Activated B cell treated with CpG ODN at 0.5 μM for 24 hours (primary cell): ENCODE measurements around the gene CCNK. TPM values are rescaled to one million over a fixed set of nuclear protein-coding genes. Genes with fewer than 3 reads are reported as not detected.

Source experiments
- ATAC-seq: fragments of 200-7000 bp; cut with Tn5 transposase; one replicate; pipeline ENCODE4 v1.10.0; 2021; ENCODE audit warnings: low read depth, mild to moderate bottlenecking, moderate library complexity
- CTCF ChIA-PET: fragments of 350-600 bp; sonication (Branson Sonifier 250); formaldehyde crosslinking; loops from one replicate; lab custom pipeline; 2021; ENCODE audit warnings: antibody characterized with exemption; lab: Charles Lee
- POLR2A ChIA-PET: fragments of 350-600 bp; sonication (Branson Sonifier 250); formaldehyde crosslinking; loops from one replicate; lab custom pipeline; 2021; ENCODE audit warnings: antibody characterized with exemption; lab: Charles Lee
- DNase-seq: peaks from one replicate; pipeline ENCODE4 v3.0.0; 2022
- H3K27ac Mint-ChIP-seq: one replicate; pipeline ENCODE4 v1.8.0; 2020; ENCODE audit warnings: mixed read lengths
- H3K27me3 Mint-ChIP-seq: one replicate; pipeline ENCODE4 v1.8.0; 2021; ENCODE audit warnings: mixed read lengths
- H3K36me3 Mint-ChIP-seq: one replicate; pipeline ENCODE4 v1.8.0; 2021; ENCODE audit warnings: low read depth, mixed read lengths
- H3K4me1 Mint-ChIP-seq: one replicate; pipeline ENCODE4 v1.8.0; 2021; ENCODE audit warnings: mixed read lengths
- H3K4me3 Mint-ChIP-seq: one replicate; pipeline ENCODE4 v1.8.0; 2020; ENCODE audit warnings: mild to moderate bottlenecking, mixed read lengths
- H3K9me3 Mint-ChIP-seq: one replicate; pipeline ENCODE4 v1.8.0; 2020; ENCODE audit warnings: mixed read lengths
- intact Hi-C: fragments of 100-400 bp; cut with micrococcal nuclease; formaldehyde crosslinking; loops from one replicate; pipeline ENCODE4 v1.15.1; 2024
- total RNA-seq: library from RNA; stranded (reverse); gene quantifications from 2 replicates; pipeline ENCODE4 v1.2.3, GENCODE V29; 2022
- TF ChIP-seq, protein P1 (sequence below): fragments of 200-600 bp; IDR thresholded peaks from one replicate; pipeline ENCODE4 v1.8.0; 2022; ENCODE audit warnings: antibody characterized with exemption, mild to moderate bottlenecking

Gene CCNK
- total RNA-seq, 1 donor from 2014 or later: 79.2 TPM

DNA sequence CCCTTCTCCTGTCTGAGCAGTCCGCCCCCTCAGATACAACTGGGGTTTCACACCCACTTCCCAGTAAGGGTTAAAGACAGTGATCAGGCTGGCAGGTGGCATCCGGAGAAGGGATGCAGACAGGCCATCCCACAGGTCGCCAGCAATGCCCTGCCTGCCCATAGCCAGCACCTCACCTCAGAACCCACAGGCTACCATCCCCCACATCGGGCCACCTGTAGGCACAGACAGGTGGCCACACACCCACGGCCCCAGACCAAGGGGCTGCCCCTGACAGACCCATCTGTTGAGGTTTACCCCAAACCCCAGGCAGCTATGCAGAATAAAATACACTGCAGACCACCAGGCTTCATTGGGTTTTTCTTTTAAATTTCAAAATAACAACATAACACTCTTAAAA is 57.5 kb downstream of the CCNK start:
- intact Hi-C loops: no loop called here
- H3K4me3 Mint-ChIP-seq: no peak overlapping the region
- DNase-seq: no peak
- H3K27me3 Mint-ChIP-seq: peaks cover 13% of the 10 kb centered on the region
- CTCF ChIA-PET: no interaction called here
- H3K27ac Mint-ChIP-seq: no peak overlapping the region
- TF ChIP-seq, protein P1, sequence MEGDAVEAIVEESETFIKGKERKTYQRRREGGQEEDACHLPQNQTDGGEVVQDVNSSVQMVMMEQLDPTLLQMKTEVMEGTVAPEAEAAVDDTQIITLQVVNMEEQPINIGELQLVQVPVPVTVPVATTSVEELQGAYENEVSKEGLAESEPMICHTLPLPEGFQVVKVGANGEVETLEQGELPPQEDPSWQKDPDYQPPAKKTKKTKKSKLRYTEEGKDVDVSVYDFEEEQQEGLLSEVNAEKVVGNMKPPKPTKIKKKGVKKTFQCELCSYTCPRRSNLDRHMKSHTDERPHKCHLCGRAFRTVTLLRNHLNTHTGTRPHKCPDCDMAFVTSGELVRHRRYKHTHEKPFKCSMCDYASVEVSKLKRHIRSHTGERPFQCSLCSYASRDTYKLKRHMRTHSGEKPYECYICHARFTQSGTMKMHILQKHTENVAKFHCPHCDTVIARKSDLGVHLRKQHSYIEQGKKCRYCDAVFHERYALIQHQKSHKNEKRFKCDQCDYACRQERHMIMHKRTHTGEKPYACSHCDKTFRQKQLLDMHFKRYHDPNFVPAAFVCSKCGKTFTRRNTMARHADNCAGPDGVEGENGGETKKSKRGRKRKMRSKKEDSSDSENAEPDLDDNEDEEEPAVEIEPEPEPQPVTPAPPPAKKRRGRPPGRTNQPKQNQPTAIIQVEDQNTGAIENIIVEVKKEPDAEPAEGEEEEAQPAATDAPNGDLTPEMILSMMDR: no peak
- POLR2A ChIA-PET: interaction anchor here (0.7 kb wide), 1 partner anchor 100 kb away, joined by 4 read pairs; no protein-coding TSS in a partner anchor
- peaks cover 4% of the 10 kb centered on the region for H3K4me1 Mint-ChIP-seq
- no peak for ATAC-seq
- H3K36me3 Mint-ChIP-seq: no peaks in the 10 kb centered on the region
- no peaks in the 10 kb centered on the region for H3K9me3 Mint-ChIP-seq

DNA sequence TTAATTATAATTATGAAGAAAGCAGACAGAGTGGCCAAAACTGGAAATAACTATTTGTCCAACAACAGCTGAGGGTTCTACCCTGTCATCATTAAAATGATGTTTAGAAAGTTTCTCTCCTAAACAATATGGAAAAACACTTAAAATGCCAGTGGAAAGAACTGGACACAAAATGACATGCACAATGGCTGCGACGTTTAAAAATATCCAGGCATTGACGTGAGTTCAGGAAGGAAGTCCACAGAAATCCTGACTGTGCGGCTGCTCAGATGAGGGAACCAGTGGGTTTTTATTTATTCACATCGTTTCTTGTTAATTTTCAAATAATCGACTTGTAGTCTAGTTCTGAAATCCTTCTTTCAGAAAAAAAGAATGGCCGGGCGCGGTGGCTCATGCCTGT is 58.3 kb downstream of the CCNK start:
- POLR2A ChIA-PET: interaction anchor here (0.6 to 0.7 kb wide), 3 partner anchors 93 to 235 kb away, joined by 3 to 5 read pairs (median 4); no protein-coding TSS in a partner anchor
- no peak for ATAC-seq

DNA sequence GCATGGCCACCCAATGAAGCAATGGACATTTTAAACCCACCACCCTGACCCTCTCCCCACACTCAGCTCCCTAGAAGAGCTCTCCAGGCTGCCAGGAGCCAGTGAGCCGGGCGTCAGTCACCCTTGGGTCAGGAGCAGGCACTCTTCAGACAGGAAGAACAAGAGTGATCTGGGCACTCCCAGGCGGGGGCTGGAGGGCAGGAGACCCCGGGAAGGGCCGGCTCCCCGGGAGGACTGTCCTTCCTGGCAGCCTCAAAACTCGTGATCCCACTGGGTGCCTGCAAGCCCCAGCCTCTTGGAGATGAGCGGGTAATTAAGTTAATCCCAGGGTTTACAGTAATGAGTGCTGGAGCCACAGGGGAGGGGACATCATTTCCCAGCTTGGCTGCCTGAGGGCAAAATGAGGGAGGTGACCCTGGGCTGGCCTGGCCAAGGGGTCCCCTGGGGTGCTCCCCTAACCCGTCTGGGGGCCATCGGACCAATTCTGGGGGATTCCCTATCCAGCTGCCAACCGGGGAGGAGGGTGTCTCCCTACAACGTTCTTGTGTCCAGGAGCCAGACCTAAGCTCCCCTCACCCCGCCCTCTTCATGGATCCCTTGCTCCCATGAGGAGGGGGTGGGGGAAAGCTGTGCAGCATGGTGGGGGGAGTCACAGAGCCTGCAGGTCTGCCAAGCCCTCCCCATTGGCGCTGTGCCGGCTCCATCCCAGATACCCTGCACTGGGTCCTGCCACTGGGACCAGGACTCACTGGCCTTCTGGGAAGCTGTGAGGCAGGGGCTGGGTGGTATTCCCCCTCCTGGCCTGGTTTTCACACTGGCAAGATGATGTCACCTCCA is 59.2 kb downstream of the CCNK start:
- CTCF ChIA-PET: no interaction called here
- no peaks in the 10 kb centered on the region for H3K36me3 Mint-ChIP-seq
- TF ChIP-seq, protein P1: no peak

More for the DNA sequence above, 58.3 kb downstream of the CCNK start:
- no peak overlapping the region for H3K4me3 Mint-ChIP-seq
- H3K36me3 Mint-ChIP-seq: no peaks in the 10 kb centered on the region
- TF ChIP-seq, protein P1: no peak
- H3K9me3 Mint-ChIP-seq: no peaks in the 10 kb centered on the region
- no peak for DNase-seq
- no peak overlapping the region for H3K27ac Mint-ChIP-seq
- CTCF ChIA-PET: no interaction called here
- H3K4me1 Mint-ChIP-seq: peaks cover 4% of the 10 kb centered on the region
- peaks cover 13% of the 10 kb centered on the region for H3K27me3 Mint-ChIP-seq
- intact Hi-C loops: no loop called here

DNA sequence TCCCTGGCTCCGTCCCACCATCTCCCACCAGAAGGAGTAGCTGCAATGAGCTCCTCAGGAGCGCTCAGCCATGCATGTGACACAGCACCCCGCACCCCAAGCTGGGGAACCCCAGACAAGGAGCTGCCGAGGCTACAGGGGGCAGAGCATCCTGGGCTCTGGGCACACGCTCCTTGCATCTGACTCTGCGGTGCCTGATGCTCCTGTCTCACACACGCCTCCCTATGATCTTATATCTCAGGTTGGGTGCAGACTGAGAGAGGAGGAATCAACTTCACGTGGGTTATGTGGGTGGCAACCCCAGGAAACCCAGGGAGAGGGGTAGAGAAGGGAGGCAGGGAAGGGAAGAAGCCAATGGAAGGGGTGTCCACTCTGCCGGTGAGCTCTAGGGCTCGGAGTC is 60.0 kb downstream of the CCNK start:
- no peak for DNase-seq
- POLR2A ChIA-PET: no interaction called here
- H3K36me3 Mint-ChIP-seq: no peaks in the 10 kb centered on the region
- TF ChIP-seq, protein P1: no peak
- CTCF ChIA-PET: no interaction called here
- intact Hi-C loops: no loop called here
- no peak overlapping the region for H3K27ac Mint-ChIP-seq
- H3K4me3 Mint-ChIP-seq: no peak overlapping the region
- ATAC-seq: no peak
- H3K27me3 Mint-ChIP-seq: peaks cover 16% of the 10 kb centered on the region
- H3K4me1 Mint-ChIP-seq: peaks cover 4% of the 10 kb centered on the region
- H3K9me3 Mint-ChIP-seq: no peaks in the 10 kb centered on the region

More for the DNA sequence above, 59.2 kb downstream of the CCNK start:
- peaks cover 4% of the 10 kb centered on the region for H3K4me1 Mint-ChIP-seq
- no peaks in the 10 kb centered on the region for H3K9me3 Mint-ChIP-seq
- no peak overlapping the region for H3K4me3 Mint-ChIP-seq
- H3K27me3 Mint-ChIP-seq: peaks cover 16% of the 10 kb centered on the region
- DNase-seq (no peak), ATAC-seq (no peak)
- POLR2A ChIA-PET: no interaction called here
- no peak overlapping the region for H3K27ac Mint-ChIP-seq
- intact Hi-C loops: no loop called here

DNA sequence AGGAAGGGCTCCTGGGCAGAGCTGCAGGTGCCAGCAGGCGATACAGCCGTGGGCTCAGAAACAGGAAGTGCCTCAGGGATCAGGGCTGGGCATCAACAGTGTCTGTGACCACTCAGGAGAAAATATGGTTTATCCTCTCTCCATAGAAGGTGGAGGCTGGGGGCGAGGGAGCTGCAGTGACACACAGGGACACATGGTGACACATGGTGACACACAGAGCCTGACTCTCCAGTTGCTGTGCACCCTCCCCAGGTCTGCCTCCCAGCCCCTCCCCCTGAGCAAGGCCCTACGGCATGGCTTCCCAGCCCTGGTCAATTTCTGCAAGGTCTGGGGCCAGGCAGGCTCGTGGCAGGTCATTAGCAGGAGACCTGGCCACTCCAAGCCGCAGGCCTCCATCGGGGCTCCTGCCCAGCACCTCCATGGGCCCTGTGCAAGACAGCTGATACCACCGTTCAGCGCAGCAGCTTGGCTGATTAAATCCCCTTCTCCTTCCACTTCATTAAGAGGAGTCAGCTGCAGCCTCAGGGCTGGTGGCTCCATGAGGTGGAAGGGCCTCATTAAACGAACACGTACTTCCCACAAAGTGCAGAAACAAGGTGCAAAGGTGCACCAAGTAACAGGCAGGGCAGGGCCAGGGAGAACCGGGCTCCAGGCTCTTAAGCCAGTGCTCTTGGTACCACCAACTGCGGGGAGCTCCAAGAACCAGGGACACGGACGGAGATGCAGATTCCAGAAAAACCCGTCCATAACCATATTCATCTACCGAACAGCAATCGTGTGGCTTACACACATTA is 60.7 kb downstream of the CCNK start:
- Mint-ChIP-seq H3K27me3 (peaks cover 16% of the 10 kb centered on the region), H3K27ac (no peak overlapping the region), H3K9me3 (no peaks in the 10 kb centered on the region), H3K4me3 (no peak overlapping the region), H3K4me1 (peaks cover 4% of the 10 kb centered on the region), H3K36me3 (no peaks in the 10 kb centered on the region)
- ChIA-PET POLR2A (no interaction called here), CTCF (no interaction called here)
- intact Hi-C loops: no loop called here
- ATAC-seq (no peak), DNase-seq (no peak)
- TF ChIP-seq, protein P1: no peak
